HUDEP-2 (cell line): ENCODE data around the gene HNRNPA3.
"Not testable (repeated sequence)": the region's sequence is repeated elsewhere in the genome, so short reads cannot be mapped to it uniquely, and the experiment has no call there.

Experiments used
- DNase-seq, 76 experiments: peaks; one replicate each; lab custom pipeline; 2025; ENCODE audit not compliant: unreplicated experiment in 76 of 76; lab: John Stamatoyannopoulos, UW

Gene HNRNPA3

DNA sequence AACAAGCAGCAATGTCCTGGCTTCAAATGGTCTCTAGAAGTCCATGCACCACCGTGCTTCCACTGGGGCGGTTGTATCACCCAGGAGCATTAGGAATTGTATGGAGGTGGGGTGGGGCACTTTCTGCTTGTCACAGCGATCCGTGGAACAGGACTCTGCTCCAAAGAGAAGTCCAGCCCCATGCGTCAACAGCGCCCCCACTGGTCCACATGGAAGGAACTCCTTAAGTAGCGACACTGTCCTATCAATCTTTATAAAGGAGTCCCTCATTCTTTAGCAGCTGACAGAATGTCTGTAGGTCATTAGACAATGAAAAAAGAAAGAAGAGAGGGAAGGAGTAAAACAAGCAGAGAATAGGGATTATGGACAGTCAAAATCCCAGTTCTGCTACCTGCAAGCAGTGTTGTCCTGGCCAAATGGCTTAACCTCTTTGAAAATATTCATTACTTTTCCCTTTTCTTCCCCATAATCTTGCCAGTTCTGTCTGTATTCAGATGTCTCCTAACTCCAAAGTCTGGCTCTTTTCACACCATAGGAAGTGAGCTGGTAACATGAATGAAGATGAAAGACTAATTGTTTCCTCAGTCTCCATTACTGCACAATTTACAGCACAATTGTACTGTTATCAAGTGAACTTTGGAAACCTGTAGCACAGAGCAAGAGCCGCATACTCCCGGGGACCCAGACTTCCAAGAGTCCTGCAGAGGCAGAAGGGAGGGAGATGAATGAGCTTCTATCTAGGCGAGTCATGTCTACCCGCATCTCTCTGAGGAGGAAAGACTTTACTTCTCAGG is 42.0 kb downstream of the HNRNPA3 start:
- DNase-seq = peak in 9 of 76 experiments; percentile 3 to 27 (median 17)

DNA sequence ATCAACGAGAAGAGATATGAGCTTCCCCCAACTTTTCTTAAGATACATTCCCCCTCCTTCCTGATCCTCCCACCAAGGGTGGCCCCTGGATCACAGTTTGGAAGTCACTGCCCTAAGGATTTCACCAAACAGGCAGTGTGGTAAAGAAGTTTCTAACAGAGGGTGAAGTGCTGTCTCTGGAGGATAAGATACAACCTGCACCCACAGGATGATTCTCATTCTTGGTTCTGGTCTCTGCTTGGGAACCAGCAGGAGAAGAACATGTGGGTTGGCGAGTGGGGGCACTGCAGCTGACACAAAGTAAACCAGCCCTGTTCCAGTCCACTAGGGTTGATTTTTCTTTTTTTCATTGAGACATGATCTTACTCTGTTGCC is 42.6 kb downstream of the HNRNPA3 start:
- no peak for DNase-seq

DNA sequence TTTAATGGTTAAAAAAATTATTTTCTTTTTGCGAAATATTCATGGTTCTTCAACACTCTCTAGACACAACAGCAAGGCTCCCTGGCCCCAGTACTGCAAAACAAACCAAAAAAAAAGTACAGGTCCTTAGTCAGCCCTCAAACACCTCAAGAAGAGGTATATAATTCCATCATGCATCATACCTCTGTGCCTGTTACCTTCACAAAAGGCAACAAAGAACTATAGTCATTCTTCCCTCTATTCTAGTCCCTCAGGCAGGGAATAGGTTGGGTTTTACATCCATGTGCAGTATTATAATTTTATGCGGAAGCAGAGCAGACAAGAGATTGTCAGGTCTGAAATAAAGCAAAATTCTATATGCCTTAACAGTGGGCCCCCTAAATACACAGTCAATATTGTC is 43.4 kb downstream of the HNRNPA3 start:
- DNase-seq = no peak

GRCh38 chr2:177256695-177257094 is 44.1 kb downstream of the HNRNPA3 start:
- DNase-seq = no peak

DNA sequence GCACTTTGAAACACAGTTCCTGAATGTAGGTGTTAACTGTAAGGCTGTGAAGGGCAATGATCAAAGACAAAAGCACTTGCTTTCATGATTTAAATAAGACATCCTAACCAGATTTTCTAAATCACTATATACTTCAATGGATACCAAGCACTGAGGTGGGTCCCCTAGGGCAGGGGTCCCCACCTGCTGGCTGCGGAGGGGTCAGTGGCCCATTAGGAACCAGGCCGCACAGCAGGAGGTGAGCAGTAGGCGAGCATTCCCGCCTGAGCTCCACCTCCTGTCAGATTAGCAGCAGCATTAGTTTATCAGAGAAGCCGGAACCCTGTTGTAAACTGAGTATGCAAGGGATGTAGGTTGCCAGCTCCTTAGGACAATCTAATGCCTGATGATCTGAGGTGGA is 44.9 kb downstream of the HNRNPA3 start:
- no peak for DNase-seq

DNA sequence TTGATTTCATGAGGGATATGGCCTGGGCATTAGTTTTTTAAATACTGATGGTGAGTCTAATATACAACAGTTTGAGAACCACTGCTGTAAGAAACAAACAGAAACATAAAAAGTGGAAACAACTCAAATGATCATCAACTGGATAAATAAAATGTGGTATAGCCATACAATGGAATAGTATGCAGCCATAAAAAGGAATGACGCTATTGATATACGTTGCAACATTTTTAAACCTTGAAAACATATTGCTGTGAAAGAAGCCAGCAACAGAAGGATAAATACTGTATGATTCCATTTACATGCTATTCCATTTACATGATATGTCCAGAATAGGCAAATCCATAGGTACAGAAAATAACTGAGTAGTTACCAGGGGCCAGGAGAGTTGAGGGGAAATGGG is 45.5 kb downstream of the HNRNPA3 start:
- DNase-seq = no peak

DNA sequence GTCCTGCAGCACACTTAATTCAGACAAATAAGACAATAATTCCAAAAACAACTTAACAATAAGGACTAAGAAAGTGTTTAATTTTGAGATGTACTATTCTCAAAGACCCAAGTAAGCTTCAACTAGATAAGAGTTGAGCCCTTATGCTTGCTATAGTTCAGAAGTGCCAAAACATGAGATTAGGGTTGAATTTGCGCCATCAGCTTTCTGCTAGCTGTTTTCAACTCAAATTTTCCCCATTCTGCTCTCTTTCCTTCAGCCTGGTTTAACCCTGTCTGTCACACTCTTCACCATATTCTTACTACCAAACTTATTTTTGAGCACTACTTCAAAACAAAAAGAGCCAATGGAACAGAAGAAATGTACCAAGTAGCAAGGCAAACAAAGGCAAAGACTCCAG is 47.8 kb downstream of the HNRNPA3 start:
- peak in 2 of 76 experiments; percentile 11 to 24 for DNase-seq

DNA sequence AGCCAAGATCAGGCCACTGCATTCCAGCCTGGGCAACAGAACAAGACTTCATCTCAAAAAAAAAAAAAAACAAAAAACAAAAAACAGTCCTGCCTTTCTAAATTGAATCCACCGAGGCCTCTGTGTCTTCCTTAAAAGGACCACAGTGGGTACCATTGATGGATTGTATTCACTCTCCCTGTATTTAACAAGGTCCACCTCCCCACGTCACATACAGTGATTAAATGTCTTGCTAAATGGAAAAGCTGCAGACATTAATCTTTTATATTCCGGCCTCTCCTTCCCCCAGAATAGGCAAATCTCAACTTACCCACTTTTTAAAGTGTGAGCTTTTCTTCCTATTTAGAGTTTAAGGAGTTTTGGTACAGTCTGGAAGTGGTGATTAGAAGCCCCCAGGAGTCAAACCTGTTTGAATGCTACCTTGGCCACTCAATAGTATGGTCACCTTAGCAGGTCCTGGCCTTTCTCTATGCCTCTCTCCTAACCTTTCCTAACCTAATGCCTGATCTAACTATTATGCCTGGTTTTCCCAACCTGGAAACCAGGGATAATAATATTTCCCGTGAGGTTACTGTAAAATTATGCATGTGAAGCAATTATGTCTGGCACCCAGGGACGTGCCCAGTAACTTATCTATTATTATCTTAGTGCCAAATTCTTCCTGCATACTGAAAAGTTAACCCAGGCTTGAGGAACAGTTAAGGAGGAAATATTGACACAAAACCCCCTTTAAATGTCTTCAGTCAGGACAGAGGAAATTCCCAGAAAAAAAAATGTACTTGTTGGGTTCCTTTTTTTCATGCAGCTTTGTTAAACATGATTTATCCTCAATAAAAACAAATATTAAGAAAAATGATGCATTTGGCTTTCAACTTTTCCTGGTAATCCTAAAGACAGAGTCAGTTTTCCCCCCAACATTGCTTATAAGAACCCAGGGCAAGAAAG is 48.8 kb downstream of the HNRNPA3 start:
- no peak for DNase-seq

DNA sequence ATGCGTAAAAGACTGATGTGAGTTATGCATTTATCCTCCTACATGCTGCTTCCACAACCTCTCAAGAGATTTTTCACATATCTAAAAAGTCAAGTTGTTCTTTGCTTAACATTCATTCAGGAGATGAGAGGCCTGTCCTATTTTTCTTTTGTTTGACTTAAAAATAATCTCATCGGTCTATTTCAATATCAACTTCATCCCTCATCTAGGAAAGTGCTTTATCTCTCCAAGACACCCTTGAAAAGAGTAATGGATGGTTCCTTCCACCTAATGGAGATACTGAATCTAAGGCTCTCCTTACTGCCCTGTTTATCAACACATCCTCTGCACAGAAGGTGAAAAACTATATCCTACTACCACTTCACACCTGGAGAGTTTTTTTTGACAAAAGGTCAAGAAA is 49.5 kb downstream of the HNRNPA3 start:
- DNase-seq = peak in 3 of 76 experiments; percentile 14 to 26 (median 15)

DNA sequence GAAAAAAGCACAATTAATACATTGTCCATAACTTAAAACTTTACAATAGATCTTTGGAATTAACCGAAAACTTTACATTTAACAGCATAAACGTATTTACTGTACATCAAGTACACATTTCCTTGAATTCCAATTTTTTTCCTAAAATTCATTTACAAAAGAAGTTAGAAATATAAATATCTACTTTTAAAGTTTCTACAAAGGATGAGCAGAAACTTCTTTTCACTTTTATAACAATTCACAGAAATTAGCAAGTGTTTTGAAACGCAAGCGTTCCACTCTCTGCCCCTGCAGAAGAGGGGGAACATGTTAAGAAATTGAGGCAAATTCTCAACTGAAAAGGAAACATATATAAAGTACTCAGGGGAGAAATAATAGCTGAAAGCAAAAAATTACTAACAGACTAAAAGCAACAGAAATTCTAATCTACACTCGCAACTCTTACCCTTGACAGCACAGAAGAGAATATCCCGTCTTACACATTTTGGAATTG is 50.4 kb downstream of the HNRNPA3 start:
- DNase-seq = no peak

DNA sequence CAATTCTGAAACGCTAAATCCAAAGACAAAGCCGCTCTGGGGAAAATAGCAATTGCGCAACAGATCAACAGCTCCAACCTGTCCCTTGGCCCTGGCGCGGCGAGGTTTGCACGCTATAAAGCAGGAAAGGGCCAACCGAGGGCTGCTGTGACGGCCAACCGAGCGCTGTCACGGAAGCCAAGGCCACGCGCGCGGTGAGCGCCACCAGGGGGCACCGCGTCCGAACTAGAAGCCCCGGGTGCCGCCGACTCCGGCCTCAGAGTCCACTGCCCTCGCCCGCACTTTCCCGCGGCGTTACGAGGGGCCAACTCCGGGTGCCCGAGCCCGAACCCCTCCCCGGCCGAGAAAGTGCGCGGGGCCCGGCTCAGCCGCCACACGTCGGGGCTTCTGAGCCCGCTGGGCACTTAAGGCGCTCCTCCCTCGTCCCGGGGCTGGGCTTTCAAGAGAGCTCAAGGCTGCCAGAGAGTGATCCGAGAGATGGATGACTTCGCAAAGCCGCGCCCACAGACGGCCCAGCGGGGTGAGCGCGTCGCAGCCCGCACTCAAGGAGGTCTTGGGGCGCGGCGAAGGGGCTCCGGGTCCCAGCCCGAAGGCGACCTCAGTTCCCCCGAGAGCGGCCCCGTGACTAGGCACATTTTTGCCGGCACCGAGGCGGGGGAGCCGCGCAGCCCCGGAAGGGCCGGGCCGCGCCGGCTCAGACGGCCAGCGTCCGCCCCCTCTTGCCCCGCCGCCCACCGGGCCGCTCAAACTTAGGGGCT is 51.0 kb downstream of the HNRNPA3 start:
- peak; percentile 10 to 91 (median 84) for DNase-seq

DNA sequence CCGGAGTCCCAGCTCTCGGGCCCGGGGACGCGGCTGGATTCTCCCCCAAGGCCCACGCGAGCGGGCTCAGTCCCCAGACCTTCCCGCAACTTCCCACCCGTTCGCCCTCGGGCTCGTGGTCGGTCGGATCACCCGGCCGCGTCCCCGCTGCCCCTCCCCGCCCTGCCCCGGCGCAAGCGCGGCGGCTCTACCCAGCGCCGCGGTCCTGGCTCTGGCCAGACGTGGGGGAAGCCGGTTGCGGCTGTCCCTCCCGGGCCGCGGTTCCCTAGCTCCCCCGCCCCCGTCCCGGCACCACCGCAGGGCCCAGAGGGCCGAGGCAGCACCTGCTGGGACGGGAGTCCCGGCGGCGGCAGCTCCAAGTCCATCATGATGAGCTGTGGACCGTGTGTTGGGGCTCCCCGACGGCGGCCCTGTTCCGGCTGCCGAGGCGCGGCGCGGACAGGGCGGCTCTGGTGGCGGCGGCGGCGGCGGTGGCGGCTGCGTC is 51.7 kb downstream of the HNRNPA3 start:
- peak in 7 of 76 experiments; percentile 32 to 68 (median 45) for DNase-seq

DNA sequence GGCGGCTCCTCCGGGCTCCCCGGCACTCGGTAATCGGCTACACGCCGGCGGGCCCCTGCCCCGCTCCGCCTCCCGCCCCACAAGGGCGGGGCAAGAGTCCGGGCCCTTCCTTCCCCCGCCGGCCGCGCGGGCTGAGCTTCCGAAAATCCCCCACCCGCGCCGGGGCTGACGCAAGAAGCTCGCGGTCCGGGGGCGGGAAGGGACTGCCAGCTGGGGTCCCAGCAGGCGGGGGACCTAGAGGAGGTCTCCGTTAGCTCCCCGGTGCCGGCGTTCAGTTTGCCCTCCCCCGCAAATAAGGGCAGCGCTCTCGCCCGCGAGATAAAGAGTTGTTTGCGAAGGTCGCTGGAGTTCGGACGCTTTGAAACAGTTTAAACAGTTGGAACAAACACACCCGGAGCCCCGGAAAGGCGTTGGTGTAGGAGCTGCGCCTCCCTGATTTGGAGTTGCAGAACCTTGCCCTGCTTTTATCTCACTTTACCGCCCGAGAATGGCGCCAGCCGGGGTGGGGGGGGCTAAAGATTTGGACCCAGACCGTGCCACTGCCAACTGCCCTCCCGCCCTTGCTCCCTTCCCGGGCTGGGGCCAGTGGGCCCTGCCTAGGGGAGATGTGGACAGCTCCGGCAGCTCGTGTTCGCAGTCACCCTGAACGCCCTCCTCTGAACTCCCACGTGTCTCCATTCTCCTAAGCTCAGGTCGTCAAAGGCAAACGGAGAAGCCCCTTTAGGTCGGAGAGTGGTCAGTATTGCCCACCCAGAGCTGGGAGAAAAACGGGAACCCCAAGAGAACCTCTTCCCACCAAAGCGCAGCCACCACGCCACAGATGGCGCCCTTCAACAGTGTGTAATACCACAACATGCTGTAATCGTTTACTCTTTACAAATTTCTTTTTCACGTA is 52.3 kb downstream of the HNRNPA3 start, which contains the start of gene NFE2L2:
TSS of gene NFE2L2 (minus strand) at position 35 of the 895 bp plus-strand sequence. CDS start 151 bp downstream, outside the sequence.
- peak; percentile 56 to 98 (median 92) for DNase-seq

DNA sequence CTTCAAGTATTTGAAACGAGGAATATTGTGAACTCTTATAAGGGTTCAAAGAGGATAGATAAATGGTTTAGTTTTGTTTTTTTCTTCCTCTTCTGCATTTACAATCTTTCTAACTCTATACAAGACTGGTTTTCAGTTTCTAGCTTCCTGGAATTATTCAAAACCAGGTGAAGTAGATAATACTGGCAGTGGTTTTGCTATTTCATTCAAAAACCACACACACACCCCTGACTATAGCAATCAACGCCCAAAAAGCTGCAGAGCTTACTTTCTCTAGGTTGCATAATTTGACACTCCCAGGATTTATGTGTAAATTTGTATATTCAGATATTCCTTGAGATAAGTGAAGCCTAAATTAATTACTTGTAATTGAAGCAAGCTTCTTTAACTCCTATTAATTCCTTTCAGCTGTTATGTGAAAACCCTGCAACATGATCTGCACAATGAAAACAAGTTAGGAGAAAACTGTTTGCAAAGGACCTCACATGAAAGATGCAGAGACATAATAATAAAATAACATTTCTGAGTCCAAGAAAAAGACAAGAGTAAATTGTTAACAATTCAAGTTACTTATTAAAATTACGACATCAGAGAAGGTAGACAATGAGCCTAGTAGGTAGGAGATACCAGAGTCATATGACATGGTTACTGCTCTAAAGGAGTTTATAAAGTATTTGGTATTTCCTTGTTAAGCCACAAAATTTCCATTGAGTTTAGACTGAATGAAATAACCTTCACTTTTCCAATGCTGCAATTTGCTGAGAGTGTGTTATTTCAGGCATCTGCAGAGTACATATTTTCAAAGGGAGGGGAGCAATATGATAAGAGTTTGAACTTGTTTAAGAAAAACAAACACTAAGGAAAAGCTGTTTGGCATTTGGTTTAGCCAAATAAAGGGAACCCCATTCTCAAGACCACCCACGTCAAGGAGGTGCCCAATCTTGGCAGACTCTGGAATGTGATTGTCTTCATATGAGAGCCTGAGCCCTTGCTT is 53.5 kb downstream of the HNRNPA3 start:
- peak in 31 of 76 experiments; percentile 14 to 76 (median 39) for DNase-seq

- DNase-seq = not testable (repeated sequence)
Observed at GRCh38 chr2:177266955-177267354, 54.4 kb downstream of the HNRNPA3 start.

DNA sequence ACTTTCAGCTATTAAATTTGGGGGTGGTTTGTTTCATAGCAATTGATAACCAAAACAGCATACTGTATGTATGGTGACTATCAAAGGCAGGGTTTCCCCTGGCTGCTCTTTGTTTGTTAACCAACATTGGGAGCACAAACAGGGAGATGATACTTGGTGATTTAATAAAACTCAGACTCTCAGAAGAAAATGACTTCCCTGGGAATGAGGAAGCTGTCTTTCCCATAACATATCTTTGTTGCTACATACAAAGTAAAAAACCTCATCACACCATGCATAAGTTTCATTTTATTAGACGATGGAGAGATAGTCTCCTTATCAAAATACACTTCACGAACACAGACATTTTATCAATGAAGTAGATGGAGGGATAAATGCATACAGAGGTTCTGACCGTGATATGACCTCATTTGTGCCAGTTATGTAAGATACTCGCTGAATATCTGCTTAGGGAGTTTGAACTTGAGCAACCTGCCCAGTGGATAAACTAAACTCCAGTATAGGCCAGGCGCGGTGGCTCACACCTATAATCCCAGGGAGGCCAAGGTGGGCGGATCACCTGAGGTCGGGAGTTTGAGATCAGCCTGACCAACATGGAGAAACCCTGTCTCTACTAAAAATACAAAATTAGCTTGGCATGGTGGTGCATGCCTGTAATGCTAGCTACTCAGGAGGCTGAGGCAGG is 55.7 kb downstream of the HNRNPA3 start:
- DNase-seq = peak in 1 of 76 experiments; percentile 15

GRCh38 chr2:177268901-177269300 is 56.3 kb downstream of the HNRNPA3 start:
- no peak for DNase-seq

GRCh38 chr2:177270531-177270930 is 57.9 kb downstream of the HNRNPA3 start:
- no peak for DNase-seq
